Measurements from ENCODE around the gene BOD1L2. TPM values are rescaled to one million over a fixed set of nuclear protein-coding genes. Genes with fewer than 3 reads are reported as not detected.

Gene BOD1L2
- total RNA-seq, 1 donor from 2014 or later: not detected

DNA sequence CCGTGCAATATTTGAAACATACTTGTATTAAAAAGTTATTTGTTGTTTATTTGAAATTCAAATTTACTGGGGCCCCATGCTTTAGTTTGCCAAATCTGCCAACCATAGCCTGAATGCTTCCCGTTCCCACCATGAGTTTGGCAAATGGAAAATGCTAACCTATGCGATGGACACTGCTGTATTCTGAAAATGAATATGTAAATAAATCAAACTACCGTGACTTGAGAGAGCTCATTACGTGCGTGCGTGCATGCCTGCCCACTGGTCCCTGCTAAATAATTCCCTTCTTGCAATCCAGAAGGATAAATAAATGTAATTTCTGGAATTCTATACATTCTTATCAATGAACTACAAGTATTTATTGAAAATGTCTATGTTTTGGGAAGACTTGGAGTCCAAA is 3.2 kb downstream of the BOD1L2 start:
- no peak for DNase-seq (ENCODE audit: low spot score in 2 of 2)
- intact Hi-C loops (cut with DNase I): no loop called here
- Histone ChIP-seq H3K36me3 (no peaks in the 10 kb centered on the region), H3K27me3 (no peaks in the 10 kb centered on the region), H3K4me3 (no peak overlapping the region), H3K4me1 (no peaks in the 10 kb centered on the region), H3K9me3 (no peaks in the 10 kb centered on the region), H3K27ac (no peak overlapping the region)
- TF ChIP-seq, protein P1, sequence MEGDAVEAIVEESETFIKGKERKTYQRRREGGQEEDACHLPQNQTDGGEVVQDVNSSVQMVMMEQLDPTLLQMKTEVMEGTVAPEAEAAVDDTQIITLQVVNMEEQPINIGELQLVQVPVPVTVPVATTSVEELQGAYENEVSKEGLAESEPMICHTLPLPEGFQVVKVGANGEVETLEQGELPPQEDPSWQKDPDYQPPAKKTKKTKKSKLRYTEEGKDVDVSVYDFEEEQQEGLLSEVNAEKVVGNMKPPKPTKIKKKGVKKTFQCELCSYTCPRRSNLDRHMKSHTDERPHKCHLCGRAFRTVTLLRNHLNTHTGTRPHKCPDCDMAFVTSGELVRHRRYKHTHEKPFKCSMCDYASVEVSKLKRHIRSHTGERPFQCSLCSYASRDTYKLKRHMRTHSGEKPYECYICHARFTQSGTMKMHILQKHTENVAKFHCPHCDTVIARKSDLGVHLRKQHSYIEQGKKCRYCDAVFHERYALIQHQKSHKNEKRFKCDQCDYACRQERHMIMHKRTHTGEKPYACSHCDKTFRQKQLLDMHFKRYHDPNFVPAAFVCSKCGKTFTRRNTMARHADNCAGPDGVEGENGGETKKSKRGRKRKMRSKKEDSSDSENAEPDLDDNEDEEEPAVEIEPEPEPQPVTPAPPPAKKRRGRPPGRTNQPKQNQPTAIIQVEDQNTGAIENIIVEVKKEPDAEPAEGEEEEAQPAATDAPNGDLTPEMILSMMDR (IDR thresholded peaks at IDR 0.05): no peak

DNA sequence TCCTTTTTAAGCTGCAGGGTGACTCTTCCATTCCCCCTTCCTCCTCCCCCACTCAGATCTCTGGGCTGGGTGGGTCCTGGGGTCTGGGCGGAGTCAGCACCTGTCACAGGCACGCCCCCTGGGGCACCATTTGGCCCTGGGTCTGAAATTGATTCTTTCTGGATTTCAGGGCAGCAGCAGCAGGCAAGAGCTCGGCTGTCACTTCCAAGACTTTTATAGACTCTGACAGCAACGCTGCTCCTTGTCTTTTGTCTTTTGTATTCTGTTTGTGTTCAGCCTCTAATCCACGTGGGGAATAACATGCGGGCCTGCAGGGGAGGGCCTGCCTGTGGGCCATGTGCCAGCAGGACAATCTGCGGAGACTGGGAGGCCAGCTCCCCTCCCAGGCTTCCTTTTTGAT is 3.9 kb downstream of the BOD1L2 start:
- no peak for DNase-seq (ENCODE audit: low spot score in 2 of 2)
- Histone ChIP-seq H3K27me3 (no peaks in the 10 kb centered on the region), H3K36me3 (no peaks in the 10 kb centered on the region), H3K9me3 (no peaks in the 10 kb centered on the region), H3K27ac (no peak overlapping the region), H3K4me3 (no peak overlapping the region), H3K4me1 (no peaks in the 10 kb centered on the region)
- intact Hi-C loops (cut with DNase I): no loop called here
- TF ChIP-seq, protein P1 (IDR thresholded peaks at IDR 0.05): no peak

DNA sequence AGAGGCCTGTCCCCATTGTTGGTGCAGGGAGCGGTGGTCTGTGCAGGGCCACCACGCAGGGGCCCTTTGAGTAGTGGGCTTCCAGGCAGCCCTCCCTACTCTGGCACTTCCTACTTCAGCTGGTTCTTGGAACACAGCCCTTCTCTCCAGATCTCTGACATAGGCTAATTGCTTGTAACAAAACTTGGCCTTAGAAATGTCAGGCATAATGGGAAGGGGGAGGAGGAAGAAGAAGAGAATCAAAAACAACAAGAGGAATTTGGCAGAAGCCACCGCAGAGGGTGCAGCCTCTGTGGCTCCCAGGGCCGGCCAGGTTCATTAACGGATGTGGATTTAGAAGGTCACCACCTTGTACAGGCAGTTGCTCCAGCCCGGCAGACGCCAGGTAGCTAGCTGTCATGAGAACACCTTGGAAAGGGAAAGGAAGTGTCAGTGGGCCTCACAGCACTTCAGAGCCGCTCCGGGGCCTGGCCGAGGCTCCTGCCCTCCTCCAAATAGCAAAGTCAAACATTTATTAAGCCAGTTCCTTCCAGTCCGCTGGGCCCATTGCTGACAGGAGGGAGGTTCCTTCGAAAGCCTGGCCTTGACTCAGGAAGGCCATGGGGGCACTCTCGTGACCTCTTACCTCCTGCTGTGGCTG is 7.4 kb downstream of the BOD1L2 start:
- Histone ChIP-seq H3K4me3 (no peak overlapping the region), H3K4me1 (no peaks in the 10 kb centered on the region), H3K36me3 (no peaks in the 10 kb centered on the region), H3K27ac (no peak overlapping the region), H3K9me3 (no peaks in the 10 kb centered on the region), H3K27me3 (no peaks in the 10 kb centered on the region)
- intact Hi-C loops (cut with DNase I): no loop called here
- no peak for DNase-seq (ENCODE audit: low spot score in 2 of 2)
- TF ChIP-seq, protein P1 (IDR thresholded peaks at IDR 0.05): no peak

DNA sequence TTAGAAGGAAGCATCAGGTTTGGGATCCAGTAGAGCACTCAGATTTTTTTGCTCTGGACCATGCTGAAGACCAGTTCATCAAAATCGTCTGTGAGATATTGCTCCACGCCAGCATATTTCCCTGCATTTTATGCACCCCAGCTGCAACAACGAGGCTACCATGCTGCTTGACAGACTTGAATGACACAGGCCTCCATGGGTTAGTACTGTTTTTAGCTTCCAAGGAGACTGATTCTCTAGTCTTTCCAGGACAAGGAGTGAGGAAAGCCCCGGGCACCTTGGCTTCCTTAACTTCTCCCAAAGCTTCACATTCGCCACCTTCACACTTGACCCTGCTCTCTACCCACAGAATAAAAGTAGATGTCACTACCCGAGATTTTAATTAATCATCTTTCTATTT is 17.5 kb downstream of the BOD1L2 start:
- no peak for DNase-seq (ENCODE audit: low spot score in 2 of 2)
- H3K4me3 ChIP-seq: no peak overlapping the region
- H3K4me1 ChIP-seq: no peaks in the 10 kb centered on the region
- no peak overlapping the region for H3K27ac ChIP-seq
- intact Hi-C loops (cut with DNase I): no loop called here
- H3K36me3 ChIP-seq: no peaks in the 10 kb centered on the region
- TF ChIP-seq, protein P1 (IDR thresholded peaks at IDR 0.05): no peak
- no peaks in the 10 kb centered on the region for H3K27me3 ChIP-seq
- no peaks in the 10 kb centered on the region for H3K9me3 ChIP-seq

DNA sequence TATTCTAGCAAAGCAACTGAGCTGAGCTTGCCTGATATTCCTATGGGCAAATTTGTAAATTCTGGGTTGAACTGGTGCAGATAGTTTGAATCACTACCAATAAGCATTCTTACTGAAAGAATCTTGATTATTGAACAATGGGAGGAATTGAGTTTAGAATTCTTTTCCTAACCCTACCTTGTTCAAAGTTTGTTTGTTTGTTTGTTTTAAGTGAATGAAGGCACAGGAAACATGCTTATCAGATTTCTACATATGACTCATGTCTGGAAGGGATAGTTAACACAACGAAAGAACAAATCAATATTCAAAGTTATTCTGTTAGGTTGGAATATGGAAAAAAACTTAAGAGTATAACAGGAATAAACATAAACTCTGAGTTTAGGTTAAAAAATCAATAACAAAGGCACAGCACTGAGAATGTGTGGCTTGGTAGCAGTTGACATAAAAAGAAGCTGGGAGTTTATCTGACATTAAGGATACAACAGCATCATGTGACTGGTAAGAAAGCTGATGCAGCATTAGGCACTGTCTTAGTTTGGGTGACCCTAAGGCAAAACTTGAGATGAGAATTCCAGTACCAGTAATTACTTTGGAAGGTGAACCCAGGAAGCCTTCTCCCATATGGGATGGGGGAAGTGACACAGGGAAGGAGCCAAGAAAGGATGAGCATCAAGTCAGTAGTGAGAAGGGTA is 20.9 kb downstream of the BOD1L2 start:
- no peaks in the 10 kb centered on the region for H3K36me3 ChIP-seq
- H3K27me3 ChIP-seq: no peaks in the 10 kb centered on the region
- H3K4me1 ChIP-seq: no peaks in the 10 kb centered on the region
- H3K9me3 ChIP-seq: no peaks in the 10 kb centered on the region
- TF ChIP-seq, protein P1 (IDR thresholded peaks at IDR 0.05): no peak
- intact Hi-C loops (cut with DNase I): no loop called here
- H3K4me3 ChIP-seq: no peak overlapping the region
- H3K27ac ChIP-seq: no peak overlapping the region
- DNase-seq (ENCODE audit: low spot score in 2 of 2): no peak

Data from ascending aorta (tissue), 2 donors.